GM21515 (cell line): Measurements from ENCODE around the gene CTNNA2.

Experiments used
- ATAC-seq: cut with Tn5 transposase; IDR thresholded peaks from one replicate; pipeline ENCODE4 v1.9.1; 2021; ENCODE audit not compliant: unreplicated experiment

Gene CTNNA2

GRCh38 chr2:80515964-80516363 is 1003.1 kb downstream of the CTNNA2 start:
- no peak for ATAC-seq

- no peak for ATAC-seq
Measured at GRCh38 chr2:80517316-80517715, 1004.5 kb downstream of the CTNNA2 start.

GRCh38 chr2:80519121-80519643 is 1006.3 kb downstream of the CTNNA2 start:
- no peak for ATAC-seq

- no peak for ATAC-seq
Measured at GRCh38 chr2:80519699-80520291, 1006.9 kb downstream of the CTNNA2 start.

GRCh38 chr2:80525152-80525551 is 1012.3 kb downstream of the CTNNA2 start:
- ATAC-seq: no peak

- ATAC-seq: no peak
Measured at GRCh38 chr2:80527119-80527518, 1014.3 kb downstream of the CTNNA2 start.

- no peak for ATAC-seq
Measured at GRCh38 chr2:80529466-80530165, 1016.8 kb downstream of the CTNNA2 start.

- ATAC-seq: peak; percentile 75
Measured at GRCh38 chr2:80530442-80531064, 1017.7 kb downstream of the CTNNA2 start.

GRCh38 chr2:80531319-80531718 is 1018.5 kb downstream of the CTNNA2 start:
- ATAC-seq: no peak

- no peak for ATAC-seq
Measured at GRCh38 chr2:80545420-80546210, 1032.8 kb downstream of the CTNNA2 start.

GRCh38 chr2:80546766-80547165 is 1033.9 kb downstream of the CTNNA2 start:
- no peak for ATAC-seq

- no peak for ATAC-seq
Measured at GRCh38 chr2:80547344-80547743, 1034.5 kb downstream of the CTNNA2 start.

- ATAC-seq: no peak
Measured at GRCh38 chr2:80548469-80548868, 1035.6 kb downstream of the CTNNA2 start.

GRCh38 chr2:80549901-80550300 is 1037.0 kb downstream of the CTNNA2 start:
- no peak for ATAC-seq

- no peak for ATAC-seq
Measured at GRCh38 chr2:80560326-80560725, 1047.5 kb downstream of the CTNNA2 start.

- ATAC-seq: no peak
Measured at GRCh38 chr2:80568011-80568410, 1055.2 kb downstream of the CTNNA2 start.

- no peak for ATAC-seq
Measured at GRCh38 chr2:80573167-80573566, 1060.3 kb downstream of the CTNNA2 start.

- ATAC-seq: no peak
Measured at GRCh38 chr2:80573950-80574349, 1061.1 kb downstream of the CTNNA2 start.

GRCh38 chr2:80579756-80580155 is 1066.9 kb downstream of the CTNNA2 start:
- no peak for ATAC-seq

GRCh38 chr2:80591233-80591632 is 1078.4 kb downstream of the CTNNA2 start:
- no peak for ATAC-seq

- no peak for ATAC-seq
Measured at GRCh38 chr2:80592106-80592505, 1079.3 kb downstream of the CTNNA2 start.
